ENCODE measurements around the gene POLR1B. TPM values are rescaled to one million over a fixed set of nuclear protein-coding genes. Genes with fewer than 3 reads are reported as not detected.
"Not testable (repeated sequence)": the region's sequence is repeated elsewhere in the genome, so short reads cannot be mapped to it uniquely, and the experiment has no call there.

POLR1B gene
- total RNA-seq, 1 donor from 2014 or later, result 12.1 TPM

- no peaks in the 10 kb centered on the region for H3K9me3 Mint-ChIP-seq (ENCODE audit: low read depth)
- H3K27ac Mint-ChIP-seq (ENCODE audit: unreplicated experiment), result no peak overlapping the region
- no peaks in the 10 kb centered on the region for H3K27me3 Mint-ChIP-seq (ENCODE audit: low read depth)
- H3K36me3 Mint-ChIP-seq (ENCODE audit: low read depth), result peaks cover 6% of the 10 kb centered on the region
- H3K4me3 Mint-ChIP-seq (ENCODE audit: unreplicated experiment), result no peak overlapping the region
- peaks cover 6% of the 10 kb centered on the region for H3K4me1 Mint-ChIP-seq (ENCODE audit: low read depth)
- peak; percentile 28 for TF ChIP-seq CTCF (IDR thresholded peaks at IDR 0.05)
- no peak for DNase-seq (ENCODE audit: low spot score)
Measured at GRCh38 chr2:112542984-112543661, 858 bp downstream of the POLR1B start.

- H3K4me3 Mint-ChIP-seq (ENCODE audit: unreplicated experiment), result no peak overlapping the region
- no peaks in the 10 kb centered on the region for H3K27me3 Mint-ChIP-seq (ENCODE audit: low read depth)
- DNase-seq (ENCODE audit: low spot score), result no peak
- H3K36me3 Mint-ChIP-seq (ENCODE audit: low read depth), result peaks cover 21% of the 10 kb centered on the region
- TF ChIP-seq CTCF (IDR thresholded peaks at IDR 0.05), result no peak
- no peak overlapping the region for H3K27ac Mint-ChIP-seq (ENCODE audit: unreplicated experiment)
- no peaks in the 10 kb centered on the region for H3K4me1 Mint-ChIP-seq (ENCODE audit: low read depth)
- no peaks in the 10 kb centered on the region for H3K9me3 Mint-ChIP-seq (ENCODE audit: low read depth)
Measured at GRCh38 chr2:112547333-112547732, 5.1 kb downstream of the POLR1B start.

- H3K4me1 Mint-ChIP-seq (ENCODE audit: low read depth), result no peaks in the 10 kb centered on the region
- no peak overlapping the region for H3K4me3 Mint-ChIP-seq (ENCODE audit: unreplicated experiment)
- H3K27me3 Mint-ChIP-seq (ENCODE audit: low read depth), result no peaks in the 10 kb centered on the region
- H3K9me3 Mint-ChIP-seq (ENCODE audit: low read depth), result no peaks in the 10 kb centered on the region
- DNase-seq (ENCODE audit: low spot score), result no peak
- no peak for TF ChIP-seq CTCF (IDR thresholded peaks at IDR 0.05)
- no peak overlapping the region for H3K27ac Mint-ChIP-seq (ENCODE audit: unreplicated experiment)
- H3K36me3 Mint-ChIP-seq (ENCODE audit: low read depth), result peaks cover 33% of the 10 kb centered on the region
Measured at GRCh38 chr2:112548980-112549379, 6.7 kb downstream of the POLR1B start.

- no peak for TF ChIP-seq CTCF (IDR thresholded peaks at IDR 0.05)
- Mint-ChIP-seq H3K27ac (ENCODE audit: unreplicated experiment) (no peak overlapping the region), H3K36me3 (ENCODE audit: low read depth) (peaks cover 45% of the 10 kb centered on the region), H3K9me3 (ENCODE audit: low read depth) (peaks cover 8% of the 10 kb centered on the region), H3K27me3 (ENCODE audit: low read depth) (no peaks in the 10 kb centered on the region), H3K4me1 (ENCODE audit: low read depth) (no peaks in the 10 kb centered on the region), H3K4me3 (ENCODE audit: unreplicated experiment) (no peak overlapping the region)
- DNase-seq (ENCODE audit: low spot score), result no peak
Measured at GRCh38 chr2:112566104-112566503, 23.8 kb downstream of the POLR1B start.

- peaks cover 46% of the 10 kb centered on the region for H3K36me3 Mint-ChIP-seq (ENCODE audit: low read depth)
- H3K27ac Mint-ChIP-seq (ENCODE audit: unreplicated experiment); H3K4me1 Mint-ChIP-seq (ENCODE audit: low read depth); DNase-seq (ENCODE audit: low spot score); H3K27me3 Mint-ChIP-seq (ENCODE audit: low read depth); H3K4me3 Mint-ChIP-seq (ENCODE audit: unreplicated experiment); H3K9me3 Mint-ChIP-seq (ENCODE audit: low read depth): not testable (repeated sequence)
Measured at GRCh38 chr2:112566508-112566907, 24.2 kb downstream of the POLR1B start.

GRCh38 chr2:112572005-112572404 lies 29.7 kb downstream of the POLR1B start:
- DNase-seq (ENCODE audit: low spot score), result no peak
- Mint-ChIP-seq H3K27ac (ENCODE audit: unreplicated experiment) (no peak overlapping the region), H3K4me3 (ENCODE audit: unreplicated experiment) (no peak overlapping the region), H3K4me1 (ENCODE audit: low read depth) (no peaks in the 10 kb centered on the region), H3K9me3 (ENCODE audit: low read depth) (peaks cover 8% of the 10 kb centered on the region), H3K36me3 (ENCODE audit: low read depth) (peaks cover 64% of the 10 kb centered on the region), H3K27me3 (ENCODE audit: low read depth) (no peaks in the 10 kb centered on the region)
- no peak for TF ChIP-seq CTCF (IDR thresholded peaks at IDR 0.05)

All from chondrocyte (in vitro differentiated cells).